Stomach (tissue), 9 donors: ENCODE measurements around the gene RAB40B. TPM values are rescaled to one million over a fixed set of nuclear protein-coding genes. Genes with fewer than 3 reads are reported as not detected.

Experiments
- DNase-seq, 2 donors: peaks; one replicate each; pipeline versions ENCODE4 v3.0.0 to v3.0.0-alpha.2; 2013 to 2019
- H3K27ac ChIP-seq, 5 donors: fragments of 200-600 bp in 4 of 5; sonication (generic) in 4 of 5; one replicate each; pipeline ENCODE4 v1.5.1; 2013 to 2019; ENCODE audit warnings: mild to moderate bottlenecking in 1 of 5, moderate library complexity in 1 of 5
- H3K27me3 ChIP-seq, 3 donors: fragments of 200-600 bp; sonication (generic); one replicate each; pipeline ENCODE4 v1.5.1; 2017 to 2019; ENCODE audit warnings: mixed run types in 1 of 3
- H3K36me3 ChIP-seq, 4 donors: fragments of 200-600 bp; sonication (generic); 1 replicate in 3 of 4; 2 replicates in 1 of 4; pipeline ENCODE4 v1.5.1; 2016 to 2019
- H3K4me1 ChIP-seq, 4 donors: fragments of 200-600 bp; sonication (generic); one replicate each; pipeline ENCODE4 v1.5.1; 2016 to 2019
- H3K4me3 ChIP-seq, 4 donors: fragments of 200-600 bp; sonication (generic) in 3 of 4; one replicate each; pipeline ENCODE4 v1.5.1; 2016 to 2019; ENCODE audit warnings: mild to moderate bottlenecking in 1 of 4
- H3K9me3 ChIP-seq, 4 donors: fragments of 200-600 bp; sonication (generic); one replicate each; pipeline ENCODE4 v1.5.1; 2016 to 2019
- EP300 ChIP-seq: sonication (generic); formaldehyde crosslinking; IDR thresholded peaks from one replicate; pipeline ENCODE4 v1.6.1; 2017; ENCODE audit warnings: antibody characterized with exemption
- POLR2A ChIP-seq, 4 donors: fragments of 450-650 bp; IDR thresholded peaks; one replicate each; pipeline ENCODE4 v1.6.1; 2016; ENCODE audit warnings: antibody characterized with exemption in 4 of 4, control low read depth in 2 of 4, mild to moderate bottlenecking in 1 of 4, moderate library complexity in 1 of 4
- POLR2AphosphoS5 ChIP-seq, 3 donors: sonication (generic); formaldehyde crosslinking; IDR thresholded peaks; one replicate each; pipeline ENCODE4 v1.6.1; 2016; ENCODE audit warnings: antibody characterized with exemption in 3 of 3
- WGBS, 5 donors: extraction: QIAGEN DNeasy Blood & Tissue Kit in 3 of 5; methylation state at CpG; one replicate each; pipeline versions ENCODE4 v1.1.5 to v1.1.7; 2013 to 2018; 5-methylcytosine and 5-hydroxymethylcytosine counted together
- intact Hi-C: fragments of 100-400 bp; cut with DNase I; formaldehyde crosslinking; loops from one replicate; pipeline ENCODE4 v1.15.1; 2023; ENCODE audit warnings: low total_unique reads
- polyA plus RNA-seq, 3 donors: library from polyadenylated mRNA; stranded (reverse); fragments of 200-250 nt; gene quantifications; one replicate each; pipeline ENCODE4 v1.2.3, GENCODE V29; 2013
- total RNA-seq, 5 donors: library from RNA; depleted of rRNA; stranded (reverse); fragments of >200 nt; gene quantifications; one replicate each; pipeline versions ENCODE4 v1.1.0 to v1.2.3, GENCODE V29; 2014 to 2016
- TF ChIP-seq, protein P1 (sequence below), 7 experiments: fragments of 450-650 bp in 4 of 7; fragments of 200-600 bp in 3 of 7; sonication (generic) in 3 of 7; IDR thresholded peaks; one replicate each; pipeline ENCODE4 v1.5.1; 2016 to 2019; ENCODE audit warnings: antibody characterized with exemption in 7 of 7, control low read depth in 2 of 7, mild to moderate bottlenecking in 1 of 7
- donor health status: healthy with polysubstance abuse.
- donor health status: Bipolar disorder and iron deficiency.
- donor health status: healthy.

Gene RAB40B
- total and polyA plus RNA-seq, 8 donors: 7.6 to 133 (median 22.2) TPM

DNA sequence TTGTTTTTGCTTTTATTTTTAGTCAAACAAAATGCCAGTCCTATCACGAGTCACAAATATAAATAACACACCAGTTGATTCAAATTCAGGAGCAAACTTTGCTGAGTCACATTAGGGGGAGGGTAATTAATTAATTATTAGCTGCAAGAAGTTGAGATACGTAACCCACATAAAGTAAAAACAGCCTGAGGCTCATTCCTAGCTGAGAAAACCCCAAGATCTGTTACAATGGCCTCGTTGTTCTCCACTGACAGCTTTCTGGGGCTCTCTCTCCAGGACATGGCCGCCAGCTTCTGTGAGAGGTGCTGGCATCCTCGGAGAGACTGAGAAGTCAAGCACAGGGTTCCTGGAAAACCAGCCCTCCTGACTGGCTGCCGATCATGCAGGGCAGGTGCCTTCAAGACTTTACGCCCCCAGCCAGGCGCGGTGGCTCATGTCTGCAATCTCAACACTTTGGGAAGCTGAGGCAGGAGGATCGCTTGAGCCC lies 11.1 kb downstream of the RAB40B start:
- 28 to 53% (median 48%) methylated on average over 10 of the region's 10 CpGs for WGBS, 5 donors
- no peaks in the 10 kb centered on the region for H3K27me3 ChIP-seq
- H3K4me3 ChIP-seq: no peak overlapping the region
- no peaks in the 10 kb centered on the region for H3K9me3 ChIP-seq
- no peak for TF ChIP-seq POLR2A (IDR thresholded peaks at IDR 0.05)
- no peak for TF ChIP-seq EP300
- no peak for TF ChIP-seq POLR2AphosphoS5 (IDR thresholded peaks at IDR 0.05)
- TF ChIP-seq, protein P1, sequence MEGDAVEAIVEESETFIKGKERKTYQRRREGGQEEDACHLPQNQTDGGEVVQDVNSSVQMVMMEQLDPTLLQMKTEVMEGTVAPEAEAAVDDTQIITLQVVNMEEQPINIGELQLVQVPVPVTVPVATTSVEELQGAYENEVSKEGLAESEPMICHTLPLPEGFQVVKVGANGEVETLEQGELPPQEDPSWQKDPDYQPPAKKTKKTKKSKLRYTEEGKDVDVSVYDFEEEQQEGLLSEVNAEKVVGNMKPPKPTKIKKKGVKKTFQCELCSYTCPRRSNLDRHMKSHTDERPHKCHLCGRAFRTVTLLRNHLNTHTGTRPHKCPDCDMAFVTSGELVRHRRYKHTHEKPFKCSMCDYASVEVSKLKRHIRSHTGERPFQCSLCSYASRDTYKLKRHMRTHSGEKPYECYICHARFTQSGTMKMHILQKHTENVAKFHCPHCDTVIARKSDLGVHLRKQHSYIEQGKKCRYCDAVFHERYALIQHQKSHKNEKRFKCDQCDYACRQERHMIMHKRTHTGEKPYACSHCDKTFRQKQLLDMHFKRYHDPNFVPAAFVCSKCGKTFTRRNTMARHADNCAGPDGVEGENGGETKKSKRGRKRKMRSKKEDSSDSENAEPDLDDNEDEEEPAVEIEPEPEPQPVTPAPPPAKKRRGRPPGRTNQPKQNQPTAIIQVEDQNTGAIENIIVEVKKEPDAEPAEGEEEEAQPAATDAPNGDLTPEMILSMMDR (IDR thresholded peaks at IDR 0.05): no peak
- DNase-seq: peak; percentile 46 to 78
- peak overlapping the region; percentile 73 to 90 (median 80) for H3K27ac ChIP-seq
- peaks cover 4 to 19% (median 16%) of the 10 kb centered on the region in 4 donors for H3K36me3 ChIP-seq
- peaks cover 11 to 39% (median 29%) of the 10 kb centered on the region in 4 donors for H3K4me1 ChIP-seq
- intact Hi-C loops: no loop called here

- 71 to 84% (median 77%) methylated on average over 15 to 19 of the region's 19 CpGs for WGBS, 5 donors
- peaks cover 11 to 39% (median 28%) of the 10 kb centered on the region in 4 donors for H3K4me1 ChIP-seq
- no peak overlapping the region for H3K4me3 ChIP-seq
- DNase-seq: no peak
- H3K27ac ChIP-seq: peak overlapping the region; percentile 63 to 89 (median 78)
- H3K27me3 ChIP-seq: no peaks in the 10 kb centered on the region
- H3K36me3 ChIP-seq: peaks cover 2 to 17% (median 14%) of the 10 kb centered on the region in 4 donors
- no peak for TF ChIP-seq POLR2A (IDR thresholded peaks at IDR 0.05)
- TF ChIP-seq, protein P1 (IDR thresholded peaks at IDR 0.05): no peak
- no peak for TF ChIP-seq EP300
- H3K9me3 ChIP-seq: peaks cover 0 to 2% (median under 1%) of the 10 kb centered on the region in 4 donors
- intact Hi-C loops: no loop called here
Observed at GRCh38 chr17:82686366-82687324, 11.9 kb downstream of the RAB40B start.

GRCh38 chr17:82685291-82685690 lies 13.2 kb downstream of the RAB40B start:
- WGBS, 5 donors: 90 to 96% (median 95%) methylated on average over 12 of the region's 12 CpGs
- Histone ChIP-seq H3K27ac (peak overlapping the region; percentile 59 to 89 (median 83)), H3K9me3 (peaks cover 0 to 8% (median 6%) of the 10 kb centered on the region in 4 donors), H3K27me3 (no peaks in the 10 kb centered on the region), H3K36me3 (peaks cover 0 to 8% (median 3%) of the 10 kb centered on the region in 4 donors), H3K4me3 (no peak overlapping the region), H3K4me1 (peaks cover 11 to 39% (median 27%) of the 10 kb centered on the region in 4 donors)
- TF ChIP-seq POLR2AphosphoS5 (IDR thresholded peaks at IDR 0.05) (no peak), POLR2A (IDR thresholded peaks at IDR 0.05) (no peak), EP300 (no peak)
- TF ChIP-seq, protein P1 (IDR thresholded peaks at IDR 0.05): no peak
- no peak for DNase-seq
- intact Hi-C loops: no loop called here

- H3K4me3 ChIP-seq: no peak overlapping the region
- no peaks in the 10 kb centered on the region for H3K27me3 ChIP-seq
- peaks cover 0 to 8% (median 6%) of the 10 kb centered on the region in 4 donors for H3K9me3 ChIP-seq
- peak; percentile 61 to 85 for DNase-seq
- TF ChIP-seq POLR2AphosphoS5 (IDR thresholded peaks at IDR 0.05): no peak
- intact Hi-C loops: no loop called here
- peaks cover 0 to 4% (median 1%) of the 10 kb centered on the region in 4 donors for H3K36me3 ChIP-seq
- WGBS, 5 donors: 33 to 62% (median 42%) methylated on average over 10 to 13 of the region's 13 CpGs
- H3K27ac ChIP-seq: peak overlapping the region; percentile 68 to 89 (median 83)
- H3K4me1 ChIP-seq: peaks cover 17 to 45% (median 36%) of the 10 kb centered on the region in 4 donors
Observed at GRCh38 chr17:82684228-82684841, 14.2 kb downstream of the RAB40B start.
